GM13977 (cell line): ENCODE data around the gene B4GALT4.
"Not testable (repeated sequence)": the region's sequence is repeated elsewhere in the genome, so short reads cannot be mapped to it uniquely, and the experiment has no call there.

Experiments
- DNase-seq: peaks from one replicate; pipeline ENCODE4 v3.0.0; 2012; ENCODE audit warnings: low spot score
- in situ Hi-C: fragments of 300-500 bp; cut with MboI; formaldehyde crosslinking; loops from one replicate; pipeline ENCODE4 v1.12.0; 2022; ENCODE audit warnings: low sequenced_read_pairs, low pct_unique_long_range_greater_than_20kb, mixed read lengths, inconsistent platforms; ENCODE audit not compliant: unreplicated experiment
- TF ChIP-seq, protein P1 (sequence below): IDR thresholded peaks from 2 replicates; pipeline ENCODE4 v1.5.1; 2012; ENCODE audit warnings: mild to moderate bottlenecking, control low read depth; ENCODE audit not compliant: insufficient read depth; ENCODE audit errors: extremely low read depth, missing control alignments

Gene B4GALT4

GRCh38 chr3:119240591-119241434 lies at the start of gene B4GALT4:
B4GALT4 (minus strand) TSS chr3:119240878; CDS start chr3:119230099, 10,779 bp downstream.
- in situ Hi-C loops = loop anchor here (25.0 kb wide), 1 partner anchor 354 kb away; no protein-coding TSS in a partner anchor
- TF ChIP-seq, protein P1, sequence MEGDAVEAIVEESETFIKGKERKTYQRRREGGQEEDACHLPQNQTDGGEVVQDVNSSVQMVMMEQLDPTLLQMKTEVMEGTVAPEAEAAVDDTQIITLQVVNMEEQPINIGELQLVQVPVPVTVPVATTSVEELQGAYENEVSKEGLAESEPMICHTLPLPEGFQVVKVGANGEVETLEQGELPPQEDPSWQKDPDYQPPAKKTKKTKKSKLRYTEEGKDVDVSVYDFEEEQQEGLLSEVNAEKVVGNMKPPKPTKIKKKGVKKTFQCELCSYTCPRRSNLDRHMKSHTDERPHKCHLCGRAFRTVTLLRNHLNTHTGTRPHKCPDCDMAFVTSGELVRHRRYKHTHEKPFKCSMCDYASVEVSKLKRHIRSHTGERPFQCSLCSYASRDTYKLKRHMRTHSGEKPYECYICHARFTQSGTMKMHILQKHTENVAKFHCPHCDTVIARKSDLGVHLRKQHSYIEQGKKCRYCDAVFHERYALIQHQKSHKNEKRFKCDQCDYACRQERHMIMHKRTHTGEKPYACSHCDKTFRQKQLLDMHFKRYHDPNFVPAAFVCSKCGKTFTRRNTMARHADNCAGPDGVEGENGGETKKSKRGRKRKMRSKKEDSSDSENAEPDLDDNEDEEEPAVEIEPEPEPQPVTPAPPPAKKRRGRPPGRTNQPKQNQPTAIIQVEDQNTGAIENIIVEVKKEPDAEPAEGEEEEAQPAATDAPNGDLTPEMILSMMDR = no peak

GRCh38 chr3:119289404-119289770 lies 48.7 kb upstream of the B4GALT4 start:
- no peak for DNase-seq
- in situ Hi-C loops = no loop called here
- TF ChIP-seq, protein P1 = no peak

More at GRCh38 chr3:119240591-119241434, at the start of gene B4GALT4:
- peak; percentile 91 for DNase-seq

DNA sequence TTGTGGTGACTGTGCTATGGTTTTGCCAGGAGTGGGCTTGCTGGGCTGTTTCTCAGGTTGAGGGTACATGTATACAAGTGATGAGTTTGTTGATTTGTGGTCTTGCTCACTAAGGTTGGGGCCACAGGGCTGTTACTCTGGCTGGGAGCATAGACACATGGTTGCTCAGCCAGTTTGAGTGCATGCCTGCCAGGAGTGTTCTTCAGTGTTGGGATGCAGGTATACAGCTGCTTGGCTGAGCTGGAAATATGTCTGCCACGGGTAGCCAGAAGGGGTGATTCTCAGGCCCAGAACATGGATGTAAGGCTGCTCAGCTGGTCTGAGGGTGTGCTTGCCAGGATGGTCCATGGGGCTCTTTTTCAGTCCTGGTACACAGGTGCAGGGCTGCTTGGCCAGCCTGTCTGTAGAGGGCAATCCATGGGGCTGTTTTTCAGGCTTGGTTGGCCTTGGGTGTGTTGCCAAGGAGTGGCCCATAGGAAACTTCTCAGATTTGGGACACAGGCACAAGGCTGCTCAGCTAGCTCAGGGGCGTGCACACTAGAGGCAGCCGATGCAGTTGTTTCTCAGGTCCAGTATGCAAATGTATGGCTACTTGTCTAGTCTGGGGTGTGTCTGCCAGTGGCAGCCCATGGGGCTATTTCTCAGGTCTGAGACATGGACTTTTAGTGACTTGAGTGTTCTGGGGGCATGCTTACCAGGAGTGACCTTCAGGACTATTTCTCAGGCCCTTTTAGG lies 48.2 kb upstream of the B4GALT4 start:
- DNase-seq = no peak

DNA sequence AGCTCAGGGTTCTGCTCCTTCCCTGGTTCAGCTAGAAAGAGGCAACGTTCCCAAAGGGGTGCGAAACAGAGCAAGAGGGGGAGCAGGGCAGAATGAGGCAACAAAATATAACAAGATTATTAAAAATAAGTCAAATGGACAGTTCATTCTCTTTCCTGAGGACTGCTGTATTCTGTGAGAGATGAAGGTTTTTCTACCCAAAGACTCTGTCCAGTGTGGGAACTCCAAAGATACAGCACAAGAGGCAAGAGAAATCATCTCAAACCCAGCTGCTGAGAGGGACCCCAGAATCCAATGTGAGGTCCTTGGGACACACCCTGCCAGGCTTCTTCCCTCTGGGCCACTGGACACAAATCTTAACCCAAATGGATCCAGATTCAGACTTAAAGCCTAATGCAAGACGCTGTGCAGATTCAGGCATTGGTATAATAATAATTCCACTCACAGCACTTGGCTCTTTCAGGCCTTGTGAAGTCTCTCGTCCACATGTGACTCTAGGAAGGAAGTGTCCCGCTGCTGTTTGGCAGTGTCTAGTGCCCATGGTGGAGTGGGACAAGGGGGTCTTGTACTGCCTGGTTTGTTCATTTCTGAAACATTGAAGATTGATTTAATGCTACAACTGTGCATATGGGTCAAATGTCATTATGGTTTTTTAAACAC lies 39.0 kb upstream of the B4GALT4 start:
- TF ChIP-seq, protein P1 = no peak
- in situ Hi-C loops = no loop called here
- DNase-seq = no peak

More for the DNA sequence above, 48.2 kb upstream of the B4GALT4 start:
- TF ChIP-seq, protein P1 = no peak
- in situ Hi-C loops = no loop called here

- TF ChIP-seq, protein P1 = no peak
- in situ Hi-C loops = no loop called here
- no peak for DNase-seq
Observed at GRCh38 chr3:119279101-119279554, 38.5 kb upstream of the B4GALT4 start.

GRCh38 chr3:119276680-119277079 lies 36.0 kb upstream of the B4GALT4 start:
- in situ Hi-C loops = no loop called here
- DNase-seq = no peak
- TF ChIP-seq, protein P1 = no peak

GRCh38 chr3:119270212-119270611 lies 29.5 kb upstream of the B4GALT4 start:
- in situ Hi-C loops = not testable (repeated sequence)

More at GRCh38 chr3:119270212-119270611, 29.5 kb upstream of the B4GALT4 start:
- DNase-seq = not testable (repeated sequence)
